Activated CD8-positive, alpha-beta memory T cell treated with anti-CD3 and anti-CD28 coated beads for 4 hours (primary cell): ENCODE data around the gene PPP1R37.
"Not testable (repeated sequence)": the region's sequence is repeated elsewhere in the genome, so short reads cannot be mapped to it uniquely, and the experiment has no call there.

Experiments
- DNase-seq, 2 donors: peaks; one replicate each; pipeline ENCODE4 v3.0.0-alpha.2; 2020; ENCODE audit warnings: low read depth in 2 of 2

The PPP1R37 gene

GRCh38 chr19:45115809-45116615 is 23.0 kb downstream of the PPP1R37 start:
- DNase-seq = no peak

- DNase-seq = peak; percentile 32 to 33
Measured at GRCh38 chr19:45117167-45117594, 24.2 kb downstream of the PPP1R37 start.

- DNase-seq = no peak
Measured at GRCh38 chr19:45117671-45118070, 24.7 kb downstream of the PPP1R37 start.

- DNase-seq = no peak
Measured at GRCh38 chr19:45118106-45118505, 25.1 kb downstream of the PPP1R37 start.

GRCh38 chr19:45118591-45119355 is 25.8 kb downstream of the PPP1R37 start:
- DNase-seq = not testable (repeated sequence)

- DNase-seq = no peak
Measured at GRCh38 chr19:45119582-45119981, 26.6 kb downstream of the PPP1R37 start.

- no peak for DNase-seq
Measured at GRCh38 chr19:45121827-45122345, 28.9 kb downstream of the PPP1R37 start.

GRCh38 chr19:45122832-45123231 is 29.9 kb downstream of the PPP1R37 start:
- no peak for DNase-seq

- DNase-seq = no peak
Measured at GRCh38 chr19:45123440-45123850, 30.5 kb downstream of the PPP1R37 start.

GRCh38 chr19:45124021-45124420 is 31.0 kb downstream of the PPP1R37 start:
- no peak for DNase-seq

- DNase-seq = no peak
Measured at GRCh38 chr19:45125360-45125759, 32.4 kb downstream of the PPP1R37 start.

GRCh38 chr19:45125975-45126493 is 33.1 kb downstream of the PPP1R37 start:
- peak; percentile 31 to 44 for DNase-seq

GRCh38 chr19:45126654-45127053 is 33.7 kb downstream of the PPP1R37 start:
- DNase-seq = no peak

- DNase-seq = no peak
Measured at GRCh38 chr19:45128146-45128545, 35.2 kb downstream of the PPP1R37 start.

- no peak for DNase-seq
Measured at GRCh38 chr19:45128806-45129205, 35.8 kb downstream of the PPP1R37 start.

GRCh38 chr19:45130236-45130635 is 37.3 kb downstream of the PPP1R37 start:
- no peak for DNase-seq

- no peak for DNase-seq
Measured at GRCh38 chr19:45130888-45131615, 38.1 kb downstream of the PPP1R37 start.

- no peak for DNase-seq
Measured at GRCh38 chr19:45133661-45134060, 40.7 kb downstream of the PPP1R37 start.

GRCh38 chr19:45135176-45135885 is 42.4 kb downstream of the PPP1R37 start:
- no peak for DNase-seq

- no peak for DNase-seq
Measured at GRCh38 chr19:45136507-45137178, 43.7 kb downstream of the PPP1R37 start.
